ENCODE measurements around the gene STK32B.
"Not testable (repeated sequence)": the region's sequence is repeated elsewhere in the genome, so short reads cannot be mapped to it uniquely, and the experiment has no call there.

DNA sequence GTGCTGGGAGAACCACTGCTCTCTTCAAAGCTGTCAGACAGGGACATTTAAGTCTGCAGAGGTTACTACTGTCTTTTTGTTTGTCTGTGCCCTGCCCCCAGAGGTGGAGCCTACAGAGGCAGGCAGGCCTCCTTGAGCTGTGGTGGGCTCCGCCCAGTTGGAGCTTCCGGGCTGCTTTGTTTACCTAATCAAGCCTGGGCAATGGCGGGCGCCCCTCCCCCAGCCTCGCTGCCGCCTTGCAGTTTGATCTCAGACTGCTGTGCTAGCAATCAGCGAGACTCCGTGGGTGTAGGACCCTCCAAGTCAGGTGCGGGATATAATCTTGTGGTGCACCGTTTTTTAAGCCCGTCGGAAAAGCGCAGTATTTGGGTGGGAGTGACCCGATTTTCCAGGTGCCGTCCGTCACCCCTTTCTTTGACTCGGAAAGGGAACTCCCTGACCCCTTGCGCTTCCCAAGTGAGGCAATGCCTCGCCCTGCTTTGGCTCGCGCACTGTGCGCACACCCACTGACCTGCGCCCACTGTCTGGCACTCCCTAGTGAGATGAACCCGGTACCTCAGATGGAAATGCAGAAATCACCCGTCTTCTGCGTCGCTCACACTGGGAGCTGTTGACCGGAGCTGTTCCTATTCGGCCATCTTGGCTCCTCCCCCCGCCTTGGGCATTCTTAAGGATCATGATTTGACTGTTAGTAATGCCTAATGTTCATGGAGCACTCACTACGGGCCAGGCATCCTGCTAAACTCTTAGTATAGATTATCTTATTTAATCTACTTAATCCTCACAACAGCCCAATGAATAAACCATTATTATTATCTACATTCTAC lies 392.9 kb downstream of the STK32B start:
- TF ChIP-seq CTCF, EP300, POLR2A (IDR thresholded peaks at IDR 0.05): not testable (repeated sequence)
